ENCODE results near the gene CTNNA3.
"Not testable (repeated sequence)": the region's sequence is repeated elsewhere in the genome, so short reads cannot be mapped to it uniquely, and the experiment has no call there.

Gene CTNNA3

GRCh38 chr10:67599597-67599996, 96.4 kb downstream of the CTNNA3 start:
- DNase-seq, result no peak

- no peak for DNase-seq
These were observed 99.4 kb downstream of the CTNNA3 start for GRCh38 chr10:67596641-67597040.

GRCh38 chr10:67587771-67588170, 108.2 kb downstream of the CTNNA3 start:
- DNase-seq, result no peak

GRCh38 chr10:67575532-67575931, 120.5 kb downstream of the CTNNA3 start:
- DNase-seq, result no peak

- no peak for DNase-seq
These were observed 122.5 kb downstream of the CTNNA3 start for GRCh38 chr10:67573484-67573883.

GRCh38 chr10:67571503-67571902, 124.5 kb downstream of the CTNNA3 start:
- no peak for DNase-seq

- not testable (repeated sequence) for DNase-seq
These were observed 137.7 kb downstream of the CTNNA3 start for GRCh38 chr10:67558311-67558710.

GRCh38 chr10:67553254-67553653, 142.7 kb downstream of the CTNNA3 start:
- no peak for DNase-seq

- no peak for DNase-seq
These were observed 145.1 kb downstream of the CTNNA3 start for GRCh38 chr10:67550838-67551402.

- no peak for DNase-seq
These were observed 145.9 kb downstream of the CTNNA3 start for GRCh38 chr10:67550046-67550445.

GRCh38 chr10:67549390-67549789, 146.6 kb downstream of the CTNNA3 start:
- DNase-seq, result no peak

- no peak for DNase-seq
These were observed 154.6 kb downstream of the CTNNA3 start for GRCh38 chr10:67541411-67541810.

- no peak for DNase-seq
These were observed 156.7 kb downstream of the CTNNA3 start for GRCh38 chr10:67539312-67539711.

- no peak for DNase-seq
These were observed 158.1 kb downstream of the CTNNA3 start for GRCh38 chr10:67537906-67538305.

- DNase-seq, result no peak
These were observed 162.6 kb downstream of the CTNNA3 start for GRCh38 chr10:67533376-67533775.

- not testable (repeated sequence) for DNase-seq
These were observed 165.0 kb downstream of the CTNNA3 start for GRCh38 chr10:67530990-67531389.

- no peak for DNase-seq
These were observed 168.6 kb downstream of the CTNNA3 start for GRCh38 chr10:67527351-67527750.

- DNase-seq, result no peak
These were observed 174.4 kb downstream of the CTNNA3 start for GRCh38 chr10:67521546-67521945.

GRCh38 chr10:67520924-67521520, 175.0 kb downstream of the CTNNA3 start:
- DNase-seq, result peak; percentile 54

- DNase-seq, result no peak
These were observed 176.6 kb downstream of the CTNNA3 start for GRCh38 chr10:67519434-67519833.

GRCh38 chr10:67518756-67519155, 177.2 kb downstream of the CTNNA3 start:
- no peak for DNase-seq

- no peak for DNase-seq
These were observed 178.0 kb downstream of the CTNNA3 start for GRCh38 chr10:67518043-67518442.

- no peak for DNase-seq
These were observed 189.3 kb downstream of the CTNNA3 start for GRCh38 chr10:67506757-67507091.

GRCh38 chr10:67506083-67506756, 189.8 kb downstream of the CTNNA3 start:
- no peak for DNase-seq

Data from CD4-positive, alpha-beta T cell treated with Interleukin-10 for 1 hour (primary cell).